Brain microvascular endothelial cell (primary cell): ENCODE results near the gene VAV2.

ENCODE experiments used
- DNase-seq: peaks from one replicate; pipeline ENCODE4 v3.0.0-alpha.2; 2020
- H3K27ac ChIP-seq: fragments of 250-450 bp; sonication (Bioruptor Pico); 2 replicates; pipeline ENCODE4 v1.5.1; 2020; ENCODE audit warnings: mild to moderate bottlenecking, moderate library complexity
- H3K27me3 ChIP-seq: fragments of 250-450 bp; sonication (Bioruptor Pico); replicated peaks from 2 replicates; pipeline ENCODE4 v1.5.1; 2020; ENCODE audit warnings: mild to moderate bottlenecking
- H3K36me3 ChIP-seq: fragments of 250-450 bp; sonication (Bioruptor Pico); replicated peaks from 2 replicates; pipeline ENCODE4 v1.5.1; 2020; ENCODE audit warnings: mild to moderate bottlenecking
- H3K4me3 ChIP-seq: 2 replicates; pipeline ENCODE4 v1.5.1; 2011; ENCODE audit warnings: low read depth, mild to moderate bottlenecking, control low read depth, low read length, moderate library complexity
- in situ Hi-C: cut with HindIII; loops from 2 replicates; pipeline ENCODE4 v1.10.0; 2017; ENCODE audit warnings: low sequenced_read_pairs, low pct_ligation_motif_present
- TF ChIP-seq, protein P1 (sequence below): IDR thresholded peaks from 2 replicates; pipeline ENCODE4 v1.5.1; 2011; ENCODE audit warnings: low read depth, mild to moderate bottlenecking, moderate library complexity, low read length, control low read depth, inconsistent platforms; ENCODE audit errors: missing control alignments

VAV2 gene

DNA sequence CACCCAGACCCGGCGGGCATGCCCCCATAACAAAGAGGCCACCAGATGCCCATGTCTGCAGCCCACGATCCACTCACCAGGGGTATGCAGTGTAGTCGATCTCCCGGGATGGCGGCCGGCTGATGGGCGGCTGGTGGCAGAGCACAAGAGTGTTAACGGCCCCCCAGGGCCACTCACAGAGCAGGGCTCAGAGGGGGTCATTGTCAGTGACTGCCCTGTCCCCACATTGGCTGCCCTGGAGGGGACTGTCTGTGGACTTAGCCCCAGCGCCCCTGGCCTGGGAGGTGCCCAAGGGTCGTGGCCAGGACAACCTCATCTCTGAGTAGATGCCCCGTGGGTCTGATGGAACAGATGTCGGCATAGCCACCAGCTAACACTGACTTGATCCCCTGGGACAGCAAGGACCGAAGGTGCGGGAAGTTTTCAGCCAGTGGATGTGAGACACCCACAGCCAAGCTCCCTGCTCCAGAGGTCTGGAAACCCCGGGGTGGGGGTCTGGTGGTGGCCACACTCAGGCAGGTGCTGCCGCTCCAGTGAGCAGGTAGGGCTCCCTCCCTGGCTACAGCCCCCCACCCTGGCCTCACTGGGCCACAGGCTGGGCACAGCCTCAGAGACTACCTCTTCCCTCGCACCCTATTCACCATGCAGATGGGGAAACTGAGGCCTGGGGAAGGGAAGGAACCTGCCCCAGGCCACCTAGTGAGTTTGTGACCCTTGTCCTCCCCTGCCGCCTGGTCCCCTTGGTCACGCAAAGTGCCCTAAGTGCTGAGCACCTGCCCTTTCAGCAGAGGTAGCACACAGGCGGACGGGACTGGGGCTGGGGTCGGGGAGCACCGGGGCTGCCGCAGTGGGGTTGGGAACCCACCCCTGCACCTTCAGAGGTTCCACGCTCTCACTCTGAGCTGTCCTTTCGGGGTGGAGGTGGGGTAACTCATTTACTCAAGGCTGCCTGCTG is 215.9 kb downstream of the VAV2 start:
- TF ChIP-seq, protein P1, sequence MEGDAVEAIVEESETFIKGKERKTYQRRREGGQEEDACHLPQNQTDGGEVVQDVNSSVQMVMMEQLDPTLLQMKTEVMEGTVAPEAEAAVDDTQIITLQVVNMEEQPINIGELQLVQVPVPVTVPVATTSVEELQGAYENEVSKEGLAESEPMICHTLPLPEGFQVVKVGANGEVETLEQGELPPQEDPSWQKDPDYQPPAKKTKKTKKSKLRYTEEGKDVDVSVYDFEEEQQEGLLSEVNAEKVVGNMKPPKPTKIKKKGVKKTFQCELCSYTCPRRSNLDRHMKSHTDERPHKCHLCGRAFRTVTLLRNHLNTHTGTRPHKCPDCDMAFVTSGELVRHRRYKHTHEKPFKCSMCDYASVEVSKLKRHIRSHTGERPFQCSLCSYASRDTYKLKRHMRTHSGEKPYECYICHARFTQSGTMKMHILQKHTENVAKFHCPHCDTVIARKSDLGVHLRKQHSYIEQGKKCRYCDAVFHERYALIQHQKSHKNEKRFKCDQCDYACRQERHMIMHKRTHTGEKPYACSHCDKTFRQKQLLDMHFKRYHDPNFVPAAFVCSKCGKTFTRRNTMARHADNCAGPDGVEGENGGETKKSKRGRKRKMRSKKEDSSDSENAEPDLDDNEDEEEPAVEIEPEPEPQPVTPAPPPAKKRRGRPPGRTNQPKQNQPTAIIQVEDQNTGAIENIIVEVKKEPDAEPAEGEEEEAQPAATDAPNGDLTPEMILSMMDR = no peak
- H3K27ac ChIP-seq = no peak overlapping the region
- H3K36me3 ChIP-seq = peaks cover 30% of the 10 kb centered on the region
- DNase-seq = no peak
- H3K4me3 ChIP-seq = no peak overlapping the region
- H3K27me3 ChIP-seq = no peaks in the 10 kb centered on the region
- in situ Hi-C loops = no loop called here

DNA sequence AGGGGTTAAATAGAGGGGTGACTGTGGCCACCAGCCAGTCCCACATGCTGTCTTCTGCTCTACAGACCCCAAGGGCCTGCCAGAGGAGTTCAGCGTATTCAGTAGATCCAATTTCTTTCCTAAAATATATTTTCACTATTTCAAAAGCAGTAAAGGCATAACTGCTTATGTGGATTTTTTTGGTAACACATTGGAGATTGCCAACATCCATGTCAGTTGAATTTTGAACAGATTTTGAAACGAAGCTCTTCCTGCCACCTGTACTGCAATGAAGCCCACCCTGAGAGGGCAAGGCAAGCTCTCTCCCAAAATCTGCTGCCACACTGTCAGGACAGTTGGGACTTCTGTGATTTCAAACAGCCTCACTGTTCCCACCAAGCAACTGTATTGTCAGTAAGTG is 216.8 kb downstream of the VAV2 start:
- no peak for DNase-seq
- H3K27ac ChIP-seq = no peak overlapping the region
- in situ Hi-C loops = no loop called here
- peaks cover 30% of the 10 kb centered on the region for H3K36me3 ChIP-seq
- no peaks in the 10 kb centered on the region for H3K27me3 ChIP-seq
- TF ChIP-seq, protein P1 = no peak
- no peak overlapping the region for H3K4me3 ChIP-seq

DNA sequence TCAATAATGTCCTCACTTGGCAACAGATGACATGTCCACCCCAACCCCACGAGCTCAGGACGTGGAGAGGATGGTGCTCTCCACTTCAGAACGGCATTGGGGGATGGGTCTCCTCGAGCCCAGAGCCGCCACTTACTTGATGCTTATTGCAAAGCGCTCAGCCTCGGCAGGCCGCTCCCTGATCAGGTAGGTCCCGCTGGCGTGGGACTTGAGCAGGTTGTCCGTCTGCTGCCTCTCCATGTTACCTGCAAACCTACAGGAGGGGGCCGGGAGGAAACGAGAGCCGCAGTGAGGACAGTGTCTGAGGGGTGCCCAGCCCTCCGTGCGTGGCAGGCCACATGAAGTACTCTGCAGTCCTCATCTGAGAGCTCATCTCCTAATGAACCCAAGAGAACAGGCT is 217.3 kb downstream of the VAV2 start:
- TF ChIP-seq, protein P1 = no peak
- Histone ChIP-seq H3K36me3 (peaks cover 34% of the 10 kb centered on the region), H3K27me3 (no peaks in the 10 kb centered on the region), H3K4me3 (no peak overlapping the region), H3K27ac (no peak overlapping the region)
- in situ Hi-C loops = no loop called here
- no peak for DNase-seq

DNA sequence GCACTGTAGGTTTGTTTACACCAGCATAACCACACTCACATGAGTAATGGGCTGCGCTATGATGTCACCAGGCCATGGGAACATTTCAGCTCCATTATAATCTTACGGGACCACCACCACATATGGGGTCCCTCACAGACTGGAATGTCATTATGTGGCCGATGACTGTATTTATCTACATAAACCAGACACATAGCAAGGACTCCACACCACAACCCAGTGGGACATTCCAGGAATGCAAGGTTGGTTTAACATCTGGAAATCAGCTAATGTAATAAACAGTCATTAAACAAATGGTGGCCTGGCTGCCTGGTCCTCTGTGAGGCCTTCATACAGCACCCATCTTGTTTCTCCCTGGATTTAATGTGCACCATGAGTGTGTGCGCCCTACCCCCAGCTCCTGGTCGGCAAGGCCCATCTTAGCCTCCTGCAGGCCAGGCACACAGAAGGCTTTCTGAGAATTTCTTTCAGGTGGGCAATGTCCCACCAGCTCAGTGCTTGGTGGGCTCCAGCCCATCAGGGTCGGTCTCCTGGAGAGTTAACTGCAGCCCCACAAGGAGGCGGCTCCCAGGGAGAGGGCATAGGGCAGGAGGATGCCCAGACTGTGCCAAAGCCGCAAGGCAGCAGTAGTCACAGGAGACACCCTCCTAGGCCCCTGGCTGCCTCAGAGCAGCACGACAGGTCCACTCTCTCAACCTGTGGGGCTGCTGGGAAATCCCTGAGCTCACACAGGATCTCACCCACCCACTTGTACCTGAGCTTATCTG is 218.1 kb downstream of the VAV2 start:
- no peak overlapping the region for H3K27ac ChIP-seq
- TF ChIP-seq, protein P1 = no peak
- in situ Hi-C loops = no loop called here
- H3K36me3 ChIP-seq = peaks cover 30% of the 10 kb centered on the region
- no peak for DNase-seq
- no peaks in the 10 kb centered on the region for H3K27me3 ChIP-seq
- H3K4me3 ChIP-seq = no peak overlapping the region

DNA sequence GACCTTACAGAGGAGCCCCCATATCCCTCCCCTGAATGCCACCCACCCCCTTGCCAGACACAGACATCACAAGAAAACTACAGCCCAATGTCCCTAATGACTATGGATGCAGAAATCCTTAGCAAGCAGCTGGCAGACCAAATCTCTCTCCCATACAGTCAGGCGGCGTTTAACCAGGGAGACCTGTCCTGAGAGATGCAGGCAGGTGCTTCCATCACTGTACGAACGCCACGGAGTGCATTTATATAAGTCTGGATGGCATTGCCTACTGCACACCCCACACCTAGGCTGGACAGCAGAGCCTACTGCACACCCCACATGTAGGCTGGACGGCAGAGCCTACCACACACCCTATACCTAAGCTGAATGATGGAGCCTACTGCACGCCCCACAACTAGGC is 219.5 kb downstream of the VAV2 start:
- peaks cover 40% of the 10 kb centered on the region for H3K36me3 ChIP-seq
- TF ChIP-seq, protein P1 = no peak
- H3K27ac ChIP-seq = no peak overlapping the region

More for the DNA sequence above, 219.5 kb downstream of the VAV2 start:
- H3K4me3 ChIP-seq = no peak overlapping the region
- no peaks in the 10 kb centered on the region for H3K27me3 ChIP-seq
- in situ Hi-C loops = no loop called here
- no peak for DNase-seq
